ENCODE measurements around the gene DUSP19. TPM values are rescaled to one million over a fixed set of nuclear protein-coding genes. Genes with fewer than 3 reads are reported as not detected.

Gene DUSP19
- total and polyA plus RNA-seq, 2 of the 13 experiments (the other 11 are each of a cell fraction or from before 2014, with no cell fraction given) = 1.3 to 1.9 TPM

DNA sequence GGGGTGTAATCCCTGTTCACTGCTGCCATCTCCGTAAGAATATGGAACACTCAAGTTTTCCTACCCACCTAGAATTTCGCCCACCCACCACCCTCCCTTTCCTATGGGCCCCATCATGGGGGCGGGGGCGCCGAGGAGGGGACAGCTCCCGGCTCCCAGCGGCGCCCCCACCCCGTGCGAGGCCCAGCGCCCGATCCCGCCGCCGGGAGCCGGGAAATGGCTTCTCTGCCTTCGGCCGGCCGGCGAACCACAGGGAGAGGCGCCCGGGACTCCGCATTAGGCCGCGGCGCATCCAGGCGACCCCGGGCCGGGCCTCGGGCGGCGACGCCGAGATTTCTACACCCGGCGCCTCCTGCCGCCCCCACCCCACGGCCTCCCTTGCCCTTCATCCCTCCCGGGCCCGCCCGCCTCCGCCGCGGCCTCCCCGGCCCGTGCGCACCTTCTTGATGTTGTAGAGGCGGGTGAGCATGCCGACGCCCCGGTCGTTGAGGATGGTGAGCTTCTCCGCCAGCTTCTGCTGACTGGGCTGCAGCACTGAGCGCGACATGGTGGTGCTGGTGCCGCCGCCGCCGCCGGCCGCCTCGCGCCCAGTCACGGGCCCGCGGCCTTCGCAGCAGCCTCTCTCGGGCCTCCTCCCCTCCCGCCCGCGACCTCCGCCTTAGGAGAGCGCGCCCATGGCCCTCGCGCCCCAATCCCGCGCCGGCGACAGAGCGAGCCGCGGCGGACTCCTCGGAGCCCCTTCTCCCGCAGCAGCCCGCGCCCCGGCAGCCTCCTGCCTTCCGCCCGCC, 40.8 kb upstream of the DUSP19 start (continued):
- TF ChIP-seq, protein P1, sequence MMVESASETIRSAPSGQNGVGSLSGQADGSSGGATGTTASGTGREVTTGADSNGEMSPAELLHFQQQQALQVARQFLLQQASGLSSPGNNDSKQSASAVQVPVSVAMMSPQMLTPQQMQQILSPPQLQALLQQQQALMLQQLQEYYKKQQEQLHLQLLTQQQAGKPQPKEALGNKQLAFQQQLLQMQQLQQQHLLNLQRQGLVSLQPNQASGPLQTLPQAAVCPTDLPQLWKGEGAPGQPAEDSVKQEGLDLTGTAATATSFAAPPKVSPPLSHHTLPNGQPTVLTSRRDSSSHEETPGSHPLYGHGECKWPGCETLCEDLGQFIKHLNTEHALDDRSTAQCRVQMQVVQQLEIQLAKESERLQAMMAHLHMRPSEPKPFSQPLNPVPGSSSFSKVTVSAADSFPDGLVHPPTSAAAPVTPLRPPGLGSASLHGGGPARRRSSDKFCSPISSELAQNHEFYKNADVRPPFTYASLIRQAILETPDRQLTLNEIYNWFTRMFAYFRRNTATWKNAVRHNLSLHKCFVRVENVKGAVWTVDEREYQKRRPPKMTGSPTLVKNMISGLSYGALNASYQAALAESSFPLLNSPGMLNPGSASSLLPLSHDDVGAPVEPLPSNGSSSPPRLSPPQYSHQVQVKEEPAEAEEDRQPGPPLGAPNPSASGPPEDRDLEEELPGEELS (CRISPR knock-in tag; IDR thresholded peaks at IDR 0.05) = no peak
- TF ChIP-seq, protein P2, sequence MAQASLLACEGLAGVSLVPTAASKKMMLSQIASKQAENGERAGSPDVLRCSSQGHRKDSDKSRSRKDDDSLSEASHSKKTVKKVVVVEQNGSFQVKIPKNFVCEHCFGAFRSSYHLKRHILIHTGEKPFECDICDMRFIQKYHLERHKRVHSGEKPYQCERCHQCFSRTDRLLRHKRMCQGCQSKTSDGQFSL (CRISPR knock-in tag; IDR thresholded peaks at IDR 0.05) = 0 out of 2 replicates have a peak, but pooled peaks have one; percentile 15
- TF ChIP-seq, protein P3, sequence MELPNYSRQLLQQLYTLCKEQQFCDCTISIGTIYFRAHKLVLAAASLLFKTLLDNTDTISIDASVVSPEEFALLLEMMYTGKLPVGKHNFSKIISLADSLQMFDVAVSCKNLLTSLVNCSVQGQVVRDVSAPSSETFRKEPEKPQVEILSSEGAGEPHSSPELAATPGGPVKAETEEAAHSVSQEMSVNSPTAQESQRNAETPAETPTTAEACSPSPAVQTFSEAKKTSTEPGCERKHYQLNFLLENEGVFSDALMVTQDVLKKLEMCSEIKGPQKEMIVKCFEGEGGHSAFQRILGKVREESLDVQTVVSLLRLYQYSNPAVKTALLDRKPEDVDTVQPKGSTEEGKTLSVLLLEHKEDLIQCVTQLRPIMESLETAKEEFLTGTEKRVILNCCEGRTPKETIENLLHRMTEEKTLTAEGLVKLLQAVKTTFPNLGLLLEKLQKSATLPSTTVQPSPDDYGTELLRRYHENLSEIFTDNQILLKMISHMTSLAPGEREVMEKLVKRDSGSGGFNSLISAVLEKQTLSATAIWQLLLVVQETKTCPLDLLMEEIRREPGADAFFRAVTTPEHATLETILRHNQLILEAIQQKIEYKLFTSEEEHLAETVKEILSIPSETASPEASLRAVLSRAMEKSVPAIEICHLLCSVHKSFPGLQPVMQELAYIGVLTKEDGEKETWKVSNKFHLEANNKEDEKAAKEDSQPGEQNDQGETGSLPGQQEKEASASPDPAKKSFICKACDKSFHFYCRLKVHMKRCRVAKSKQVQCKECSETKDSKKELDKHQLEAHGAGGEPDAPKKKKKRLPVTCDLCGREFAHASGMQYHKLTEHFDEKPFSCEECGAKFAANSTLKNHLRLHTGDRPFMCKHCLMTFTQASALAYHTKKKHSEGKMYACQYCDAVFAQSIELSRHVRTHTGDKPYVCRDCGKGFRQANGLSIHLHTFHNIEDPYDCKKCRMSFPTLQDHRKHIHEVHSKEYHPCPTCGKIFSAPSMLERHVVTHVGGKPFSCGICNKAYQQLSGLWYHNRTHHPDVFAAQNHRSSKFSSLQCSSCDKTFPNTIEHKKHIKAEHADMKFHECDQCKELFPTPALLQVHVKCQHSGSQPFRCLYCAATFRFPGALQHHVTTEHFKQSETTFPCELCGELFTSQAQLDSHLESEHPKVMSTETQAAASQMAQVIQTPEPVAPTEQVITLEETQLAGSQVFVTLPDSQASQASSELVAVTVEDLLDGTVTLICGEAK (IDR thresholded peaks at IDR 0.05) = no peak
- TF ChIP-seq, protein P3 (CRISPR knock-in tag; IDR thresholded peaks at IDR 0.05) = no peak
- TF ChIP-seq, protein P4, sequence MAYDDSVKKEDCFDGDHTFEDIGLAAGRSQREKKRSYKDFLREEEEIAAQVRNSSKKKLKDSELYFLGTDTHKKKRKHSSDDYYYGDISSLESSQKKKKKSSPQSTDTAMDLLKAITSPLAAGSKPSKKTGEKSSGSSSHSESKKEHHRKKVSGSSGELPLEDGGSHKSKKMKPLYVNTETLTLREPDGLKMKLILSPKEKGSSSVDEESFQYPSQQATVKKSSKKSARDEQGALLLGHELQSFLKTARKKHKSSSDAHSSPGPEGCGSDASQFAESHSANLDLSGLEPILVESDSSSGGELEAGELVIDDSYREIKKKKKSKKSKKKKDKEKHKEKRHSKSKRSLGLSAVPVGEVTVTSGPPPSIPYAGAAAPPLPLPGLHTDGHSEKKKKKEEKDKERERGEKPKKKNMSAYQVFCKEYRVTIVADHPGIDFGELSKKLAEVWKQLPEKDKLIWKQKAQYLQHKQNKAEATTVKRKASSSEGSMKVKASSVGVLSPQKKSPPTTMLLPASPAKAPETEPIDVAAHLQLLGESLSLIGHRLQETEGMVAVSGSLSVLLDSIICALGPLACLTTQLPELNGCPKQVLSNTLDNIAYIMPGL (CRISPR knock-in tag; IDR thresholded peaks at IDR 0.05; ENCODE audit: borderline replicate concordance in 1 of 2, low read depth in 1 of 2) = peak; percentile 36 to 94; a peak in 2 of 4 replicates
- TF ChIP-seq ZNF253 (CRISPR knock-in tag; IDR thresholded peaks at IDR 0.05; ENCODE audit: borderline replicate concordance) (no peak), RAD51 (IDR thresholded peaks at IDR 0.05; ENCODE audit: borderline replicate concordance) (no peak)
- TF ChIP-seq, protein P5, sequence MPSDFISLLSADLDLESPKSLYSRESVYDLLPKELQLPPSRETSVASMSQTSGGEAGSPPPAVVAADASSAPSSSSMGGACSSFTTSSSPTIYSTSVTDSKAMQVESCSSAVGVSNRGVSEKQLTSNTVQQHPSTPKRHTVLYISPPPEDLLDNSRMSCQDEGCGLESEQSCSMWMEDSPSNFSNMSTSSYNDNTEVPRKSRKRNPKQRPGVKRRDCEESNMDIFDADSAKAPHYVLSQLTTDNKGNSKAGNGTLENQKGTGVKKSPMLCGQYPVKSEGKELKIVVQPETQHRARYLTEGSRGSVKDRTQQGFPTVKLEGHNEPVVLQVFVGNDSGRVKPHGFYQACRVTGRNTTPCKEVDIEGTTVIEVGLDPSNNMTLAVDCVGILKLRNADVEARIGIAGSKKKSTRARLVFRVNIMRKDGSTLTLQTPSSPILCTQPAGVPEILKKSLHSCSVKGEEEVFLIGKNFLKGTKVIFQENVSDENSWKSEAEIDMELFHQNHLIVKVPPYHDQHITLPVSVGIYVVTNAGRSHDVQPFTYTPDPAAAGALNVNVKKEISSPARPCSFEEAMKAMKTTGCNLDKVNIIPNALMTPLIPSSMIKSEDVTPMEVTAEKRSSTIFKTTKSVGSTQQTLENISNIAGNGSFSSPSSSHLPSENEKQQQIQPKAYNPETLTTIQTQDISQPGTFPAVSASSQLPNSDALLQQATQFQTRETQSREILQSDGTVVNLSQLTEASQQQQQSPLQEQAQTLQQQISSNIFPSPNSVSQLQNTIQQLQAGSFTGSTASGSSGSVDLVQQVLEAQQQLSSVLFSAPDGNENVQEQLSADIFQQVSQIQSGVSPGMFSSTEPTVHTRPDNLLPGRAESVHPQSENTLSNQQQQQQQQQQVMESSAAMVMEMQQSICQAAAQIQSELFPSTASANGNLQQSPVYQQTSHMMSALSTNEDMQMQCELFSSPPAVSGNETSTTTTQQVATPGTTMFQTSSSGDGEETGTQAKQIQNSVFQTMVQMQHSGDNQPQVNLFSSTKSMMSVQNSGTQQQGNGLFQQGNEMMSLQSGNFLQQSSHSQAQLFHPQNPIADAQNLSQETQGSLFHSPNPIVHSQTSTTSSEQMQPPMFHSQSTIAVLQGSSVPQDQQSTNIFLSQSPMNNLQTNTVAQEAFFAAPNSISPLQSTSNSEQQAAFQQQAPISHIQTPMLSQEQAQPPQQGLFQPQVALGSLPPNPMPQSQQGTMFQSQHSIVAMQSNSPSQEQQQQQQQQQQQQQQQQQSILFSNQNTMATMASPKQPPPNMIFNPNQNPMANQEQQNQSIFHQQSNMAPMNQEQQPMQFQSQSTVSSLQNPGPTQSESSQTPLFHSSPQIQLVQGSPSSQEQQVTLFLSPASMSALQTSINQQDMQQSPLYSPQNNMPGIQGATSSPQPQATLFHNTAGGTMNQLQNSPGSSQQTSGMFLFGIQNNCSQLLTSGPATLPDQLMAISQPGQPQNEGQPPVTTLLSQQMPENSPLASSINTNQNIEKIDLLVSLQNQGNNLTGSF (CRISPR knock-in tag; IDR thresholded peaks at IDR 0.05) = 0 out of 2 replicates have a peak, but pooled peaks have one; percentile 8
